GM21825 (cell line): ENCODE results near the gene ALG9.

Experiments used
- ATAC-seq: cut with Tn5 transposase; IDR thresholded peaks from one replicate; pipeline ENCODE4 v1.9.1; 2021; ENCODE audit warnings: mild to moderate bottlenecking, moderate library complexity; ENCODE audit not compliant: unreplicated experiment

ALG9 gene

DNA sequence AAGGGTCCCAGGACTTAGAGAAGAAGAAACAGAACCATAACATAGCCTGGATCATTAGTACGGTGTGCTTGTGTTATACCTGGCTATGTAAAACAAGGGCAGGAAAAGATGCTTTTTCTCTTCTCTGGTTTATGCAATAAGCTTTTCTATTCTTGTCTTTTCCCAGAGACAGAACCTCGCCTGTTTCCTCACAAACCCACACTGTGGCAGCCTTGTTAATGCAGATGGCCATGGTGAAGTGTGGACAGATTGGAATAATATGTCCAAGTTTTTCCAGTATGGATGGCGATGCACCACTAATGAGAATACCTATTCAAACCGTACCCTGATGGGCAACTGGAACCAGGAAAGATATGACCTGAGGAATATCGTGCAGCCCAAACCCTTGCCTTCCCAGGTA lies 10.8 kb upstream of the ALG9 start:
- no peak for ATAC-seq

DNA sequence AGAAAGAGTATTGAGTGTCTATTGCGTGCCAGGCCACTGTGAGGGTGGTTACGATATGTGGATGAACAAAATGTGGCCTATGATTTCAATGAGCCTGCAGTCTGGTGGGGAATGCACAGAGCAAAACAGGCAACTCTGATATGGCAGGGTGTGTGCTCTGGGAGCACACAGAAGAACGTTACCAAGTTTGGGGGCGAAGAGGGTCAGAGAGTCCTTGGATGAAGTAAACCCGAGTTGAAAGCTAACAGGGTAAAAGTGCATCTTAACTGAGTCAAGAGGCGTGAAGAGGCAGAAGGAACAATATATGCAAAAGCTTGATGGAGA lies 8.2 kb upstream of the ALG9 start:
- peak; percentile 2 for ATAC-seq

DNA sequence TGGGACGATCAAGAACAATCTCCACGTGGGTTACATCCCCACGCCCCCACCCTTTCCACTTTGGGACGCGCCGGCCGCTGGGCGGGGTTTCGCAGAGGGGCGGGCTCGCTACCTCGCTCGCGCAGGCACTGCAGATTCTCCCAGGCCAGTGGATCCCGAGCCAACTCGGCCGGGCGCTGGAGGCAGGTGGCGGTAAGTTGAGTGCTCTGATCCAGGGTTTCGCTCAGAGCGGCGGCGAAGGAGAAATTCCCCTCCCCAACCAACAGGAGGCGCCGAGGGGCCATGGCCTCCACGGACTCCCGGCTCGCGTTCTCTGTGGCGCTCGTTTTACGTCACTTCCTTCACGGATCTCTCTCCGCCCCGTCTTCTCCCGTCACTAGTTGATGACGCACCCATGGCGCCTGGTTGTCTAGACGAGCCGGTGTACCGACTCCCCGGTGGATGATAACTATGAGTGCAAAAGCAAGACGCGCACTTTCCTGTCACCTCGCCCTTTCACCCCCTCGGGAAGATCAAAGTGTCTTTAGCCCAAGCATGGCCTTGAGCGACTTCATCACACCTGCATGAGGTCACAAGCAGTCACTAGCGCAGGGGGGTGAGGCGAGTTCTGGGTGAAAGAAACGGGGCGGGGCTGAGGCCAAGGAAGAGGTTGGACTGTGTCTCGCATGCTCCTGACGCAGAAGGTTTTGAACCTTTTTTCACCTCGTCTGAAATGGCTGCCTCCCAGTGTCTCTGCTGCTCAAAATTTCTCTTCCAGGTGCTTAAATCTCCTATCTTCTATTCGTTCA lies 7.7 kb upstream of the ALG9 start, which contains the start of the genes CFAP68 and FDXACB1:
Gene CFAP68, plus strand, starts transcription at position 693 of the 788 bp plus-strand sequence. Its CDS starts 20 bp downstream, at position 713.
Gene FDXACB1, minus strand, starts transcription at position 317 of the 788 bp plus-strand sequence. Its CDS starts 33 bp downstream, at position 284.
- peak; percentile 78 for ATAC-seq

DNA sequence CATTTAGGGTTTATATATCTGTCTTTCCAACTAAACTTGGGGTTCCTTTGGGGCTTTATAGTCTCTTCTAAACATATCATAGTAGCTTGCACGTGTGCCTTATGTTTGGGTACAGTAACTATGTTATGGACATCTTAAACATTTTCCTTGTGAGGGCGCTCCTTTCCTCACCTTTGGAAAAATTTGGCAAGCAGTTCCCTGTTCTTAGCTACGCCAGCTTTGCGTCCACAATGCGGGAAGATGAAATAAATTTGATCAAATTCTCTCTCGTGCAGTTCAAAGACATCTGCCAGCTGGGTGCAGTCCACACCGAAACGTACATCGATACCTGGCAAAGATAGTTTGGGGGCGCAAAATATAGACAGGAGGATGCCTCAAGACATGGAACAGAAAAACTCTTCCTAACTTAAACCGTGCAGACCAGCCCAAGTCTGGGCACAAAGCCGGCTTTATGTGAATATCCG lies 7.0 kb upstream of the ALG9 start:
- peak; percentile 11 for ATAC-seq

DNA sequence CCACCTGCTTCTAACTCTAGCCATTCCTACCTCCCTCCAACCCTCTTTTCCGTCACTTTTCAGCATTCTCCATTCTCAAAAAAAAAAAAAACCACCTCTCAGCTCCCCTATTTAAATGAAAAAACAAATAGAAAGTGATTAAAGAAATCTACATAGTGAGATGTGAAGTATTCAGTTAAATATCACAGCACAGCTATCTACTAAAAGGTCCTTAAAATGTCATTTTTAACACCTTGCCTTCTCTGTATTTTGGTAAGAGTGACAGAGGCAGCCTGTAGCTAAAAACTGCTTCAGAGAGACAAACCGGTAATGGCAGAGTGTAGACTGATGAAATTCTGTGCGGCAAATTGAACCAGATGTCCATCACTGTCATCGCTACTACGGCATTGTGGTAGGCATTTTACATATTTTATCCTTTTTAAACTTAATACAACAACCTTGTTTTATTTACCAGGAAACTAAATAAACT lies 346 bp upstream of the ALG9 start:
- no peak for ATAC-seq

DNA sequence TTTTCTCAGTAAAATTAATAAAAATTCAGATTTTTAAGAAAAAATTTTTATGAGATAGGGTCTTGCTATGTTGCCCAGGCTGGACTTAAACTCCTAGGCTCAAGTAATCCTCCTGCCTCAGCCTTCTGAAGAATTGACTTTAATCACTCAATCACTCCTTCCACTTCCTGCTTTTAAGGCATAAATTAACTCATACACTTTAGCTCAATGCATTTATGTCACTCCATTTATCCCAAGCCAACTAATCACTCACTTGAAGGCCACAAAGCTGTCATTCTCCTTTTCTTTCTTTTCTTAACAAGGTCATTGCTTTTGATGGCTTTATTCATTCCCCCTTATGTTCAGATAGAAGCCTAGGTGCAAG lies 877 bp downstream of the ALG9 start:
- ATAC-seq: peak; percentile 14

DNA sequence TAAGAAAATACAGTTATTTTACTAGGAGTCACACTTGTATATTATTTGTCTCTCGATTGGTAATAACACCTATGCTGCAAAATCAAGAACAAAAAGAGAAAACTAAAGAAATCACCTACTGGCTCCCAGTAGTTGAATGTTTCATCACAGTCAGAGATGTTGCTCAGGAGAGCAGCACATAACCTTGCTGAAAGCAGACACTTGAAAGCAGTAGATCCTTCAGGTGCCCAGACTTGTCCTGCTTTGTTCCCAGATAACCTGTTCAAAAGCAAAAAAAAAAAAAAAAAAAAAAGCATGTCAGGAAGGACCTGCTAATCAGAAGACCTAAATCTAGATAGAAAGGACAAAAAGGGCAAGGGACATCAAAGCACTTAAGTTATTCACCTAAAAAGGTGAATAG lies 1.3 kb downstream of the ALG9 start:
- ATAC-seq: no peak

DNA sequence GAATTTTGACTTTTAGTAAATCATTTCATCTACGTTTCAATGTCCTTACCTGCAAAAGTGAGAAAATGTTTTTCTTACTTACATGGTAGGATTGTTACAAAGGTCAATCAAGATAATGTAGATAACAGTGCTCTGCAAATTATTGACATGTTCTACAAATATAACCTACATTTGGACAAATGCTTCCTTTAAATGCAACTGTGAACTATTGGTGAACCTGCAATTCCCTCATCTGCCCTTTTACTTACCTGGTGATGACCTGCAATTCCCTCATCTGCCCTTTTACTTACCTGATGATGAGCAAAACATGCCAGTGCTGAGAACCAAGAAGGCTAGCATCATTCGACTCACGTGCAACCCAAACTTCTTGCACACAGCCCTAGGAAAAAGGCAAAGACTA lies 11.1 kb downstream of the ALG9 start:
- ATAC-seq: no peak

DNA sequence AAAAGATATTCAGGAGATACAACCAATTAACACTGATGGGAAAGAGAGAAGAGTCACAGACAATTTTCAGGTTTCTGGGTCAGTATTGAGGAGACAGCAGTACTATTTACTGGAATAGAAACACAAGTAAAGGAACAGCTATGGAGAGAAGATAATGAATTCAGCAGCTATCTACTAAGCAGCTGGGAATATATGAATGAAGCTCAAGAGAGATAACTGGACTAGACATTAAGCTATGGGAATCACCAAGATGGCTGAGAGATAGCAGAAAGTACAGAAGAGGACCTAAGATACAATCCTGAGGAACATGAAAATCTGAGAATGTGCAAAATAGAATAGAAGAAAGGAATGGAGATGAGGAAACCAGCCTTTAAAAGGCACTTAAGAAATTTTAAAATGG lies 15.9 kb downstream of the ALG9 start:
- no peak for ATAC-seq

DNA sequence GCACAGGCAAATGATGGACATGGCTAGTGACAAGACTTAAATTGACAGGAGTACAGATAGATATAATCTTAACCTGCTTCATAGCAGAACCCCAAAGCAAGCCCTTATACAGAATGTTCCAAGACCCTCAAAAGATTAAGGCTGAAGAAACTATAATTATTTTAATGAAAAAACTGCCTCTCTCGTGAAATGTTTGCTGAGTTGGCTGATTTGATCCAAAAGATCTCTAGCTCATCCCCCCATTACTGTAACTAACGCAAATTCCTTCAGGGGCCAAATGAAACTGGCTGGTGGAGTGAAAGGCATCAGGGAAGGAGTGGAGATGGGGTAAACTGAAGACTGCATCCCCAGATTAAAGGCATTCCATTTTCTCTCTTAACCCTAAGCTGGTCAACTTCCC lies 19.3 kb downstream of the ALG9 start:
- no peak for ATAC-seq

DNA sequence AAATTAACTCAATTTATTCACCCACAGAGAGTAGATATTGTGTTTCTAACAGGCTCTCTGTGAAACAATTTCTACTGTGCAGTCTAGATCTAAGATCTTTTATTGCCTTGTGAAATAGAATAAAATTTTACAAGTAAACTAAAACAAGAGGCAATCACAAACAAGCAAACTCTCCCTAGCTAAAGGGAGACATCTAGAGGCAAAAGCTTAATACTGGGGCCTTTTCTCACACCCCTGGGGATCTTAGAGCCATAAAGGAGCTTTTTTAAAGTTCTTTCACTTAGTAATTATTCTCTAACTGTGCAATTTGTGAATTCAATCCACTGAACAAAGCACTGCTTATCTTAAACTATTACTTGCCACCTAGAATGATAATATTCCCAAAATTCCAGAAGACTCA lies 19.7 kb downstream of the ALG9 start:
- no peak for ATAC-seq

DNA sequence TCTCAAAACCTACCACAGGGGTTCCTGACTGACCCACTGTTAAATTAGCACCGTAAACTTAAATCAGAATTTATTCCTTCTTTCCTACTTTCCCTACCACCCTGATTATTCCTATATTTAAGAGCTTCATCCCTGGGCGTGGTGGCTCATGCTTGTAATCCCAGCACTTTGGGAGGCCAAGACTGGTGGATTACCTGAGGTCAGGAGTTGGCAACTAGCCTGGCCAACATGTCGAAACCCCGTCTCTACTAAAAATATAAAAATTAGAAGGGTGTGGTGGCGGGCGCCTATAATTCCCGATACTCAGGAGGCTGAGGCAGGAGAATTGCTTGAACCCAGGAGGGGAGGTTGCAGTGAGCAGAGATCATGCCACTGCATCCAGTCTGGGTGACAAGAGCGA lies 20.3 kb downstream of the ALG9 start:
- ATAC-seq: no peak

DNA sequence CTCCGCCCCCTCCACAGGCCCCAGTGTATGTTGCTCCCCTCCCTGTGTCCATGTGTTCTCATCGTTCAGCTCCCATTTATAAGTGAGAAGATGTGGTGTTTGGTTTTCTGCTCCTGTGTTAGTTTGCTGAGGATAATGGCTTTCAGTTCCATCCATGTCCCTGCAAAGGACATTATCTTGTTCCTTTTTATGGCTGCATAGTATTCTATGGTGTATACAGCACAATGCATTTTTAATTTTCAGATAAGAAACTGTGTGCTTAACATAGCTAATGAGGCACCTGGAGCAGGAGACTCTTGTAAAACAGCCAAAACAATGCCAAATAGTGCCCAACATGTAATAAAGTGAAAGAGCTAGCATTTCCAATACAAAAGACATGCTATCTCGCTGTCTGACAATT lies 21.8 kb downstream of the ALG9 start:
- ATAC-seq: no peak

DNA sequence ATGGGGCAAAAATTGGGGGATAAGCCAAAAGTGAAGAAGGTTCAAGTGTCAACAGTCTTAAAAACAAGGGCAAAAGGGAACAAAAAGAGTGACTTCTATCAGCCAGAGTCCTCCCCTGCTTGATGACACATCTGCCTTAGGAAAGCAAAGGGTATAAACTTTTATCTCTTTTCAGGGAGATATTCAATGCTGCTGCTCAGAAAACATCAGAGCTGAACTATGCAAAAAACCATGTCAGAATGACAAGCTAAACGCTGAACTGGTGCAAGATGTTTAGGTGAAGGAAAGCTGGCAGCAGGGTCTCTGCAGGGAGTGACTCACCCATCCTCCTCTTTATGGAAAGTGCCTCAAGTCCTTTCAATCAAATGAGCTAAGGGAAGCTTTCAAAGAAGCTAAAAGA lies 24.7 kb downstream of the ALG9 start:
- no peak for ATAC-seq

DNA sequence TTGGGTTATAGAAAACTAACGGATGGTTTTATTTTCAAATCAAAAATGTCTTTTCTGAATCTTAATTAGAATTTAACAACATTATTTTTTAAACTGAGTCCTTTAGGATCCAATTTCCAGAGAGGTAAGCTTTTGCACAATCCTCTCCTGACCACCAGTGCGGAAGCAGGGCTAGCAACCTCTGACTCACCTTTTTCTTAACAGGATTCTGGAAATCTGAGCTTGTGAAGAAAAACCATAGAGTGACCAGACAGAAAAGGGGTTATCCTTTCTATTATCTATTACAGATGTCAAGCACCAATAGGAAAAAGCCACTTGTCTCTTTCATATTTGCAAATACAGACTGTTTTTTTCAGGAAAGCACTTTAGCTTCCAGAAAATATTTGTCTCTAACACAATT lies 25.3 kb downstream of the ALG9 start:
- no peak for ATAC-seq

DNA sequence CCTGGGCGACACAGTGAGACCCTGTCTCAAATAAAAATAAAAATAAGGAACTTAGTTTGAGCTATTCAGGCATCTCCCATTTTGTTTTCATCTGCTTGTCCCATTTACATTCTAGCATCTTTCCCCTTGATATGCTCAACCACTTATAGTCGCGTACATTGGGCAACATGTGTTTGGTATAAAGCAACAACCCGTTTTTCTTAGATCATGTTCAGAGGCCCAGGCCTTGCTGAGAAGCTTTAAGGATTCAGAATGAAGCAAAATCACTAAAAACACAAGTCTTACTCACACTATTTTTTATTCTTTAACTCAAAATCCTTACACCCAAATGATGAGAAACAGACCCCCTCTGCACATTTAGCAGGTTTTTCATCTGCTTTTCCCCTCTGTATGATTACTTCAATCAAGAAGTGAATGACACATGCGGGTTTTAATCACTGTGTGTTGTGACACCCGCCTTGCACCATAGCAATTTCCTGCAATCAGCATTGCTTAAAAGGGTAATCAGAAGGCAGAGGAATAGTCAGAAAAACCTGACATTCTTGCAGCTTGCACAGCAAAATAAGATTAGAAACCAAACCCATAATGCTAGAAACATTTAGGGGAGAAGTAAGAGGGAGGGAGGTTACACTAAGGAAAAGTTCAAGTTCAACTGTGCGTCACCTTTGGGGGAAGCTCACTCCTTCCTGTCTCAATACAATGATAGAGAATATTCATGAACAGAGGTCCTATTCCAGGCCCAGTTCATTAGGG lies 25.9 kb downstream of the ALG9 start:
- no peak for ATAC-seq

DNA sequence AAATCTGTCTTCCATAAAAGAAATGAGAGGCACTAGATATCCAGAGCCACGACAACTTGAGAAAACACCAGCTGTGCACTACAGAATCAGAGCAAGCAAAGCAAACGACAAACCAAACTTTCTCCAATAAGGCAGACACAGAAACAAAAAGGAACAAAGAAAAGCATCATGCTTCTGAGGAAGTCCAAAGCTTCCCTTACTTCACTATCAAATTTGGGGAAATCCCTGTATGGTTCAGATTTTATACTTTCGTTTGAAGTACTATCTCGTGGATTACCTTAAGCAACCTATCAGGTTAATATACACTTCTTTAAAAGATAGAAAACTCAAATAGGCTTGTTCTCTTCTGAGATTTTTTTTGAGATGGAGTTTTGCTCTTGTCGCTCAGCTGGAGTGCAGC lies 27.7 kb downstream of the ALG9 start:
- ATAC-seq: no peak

DNA sequence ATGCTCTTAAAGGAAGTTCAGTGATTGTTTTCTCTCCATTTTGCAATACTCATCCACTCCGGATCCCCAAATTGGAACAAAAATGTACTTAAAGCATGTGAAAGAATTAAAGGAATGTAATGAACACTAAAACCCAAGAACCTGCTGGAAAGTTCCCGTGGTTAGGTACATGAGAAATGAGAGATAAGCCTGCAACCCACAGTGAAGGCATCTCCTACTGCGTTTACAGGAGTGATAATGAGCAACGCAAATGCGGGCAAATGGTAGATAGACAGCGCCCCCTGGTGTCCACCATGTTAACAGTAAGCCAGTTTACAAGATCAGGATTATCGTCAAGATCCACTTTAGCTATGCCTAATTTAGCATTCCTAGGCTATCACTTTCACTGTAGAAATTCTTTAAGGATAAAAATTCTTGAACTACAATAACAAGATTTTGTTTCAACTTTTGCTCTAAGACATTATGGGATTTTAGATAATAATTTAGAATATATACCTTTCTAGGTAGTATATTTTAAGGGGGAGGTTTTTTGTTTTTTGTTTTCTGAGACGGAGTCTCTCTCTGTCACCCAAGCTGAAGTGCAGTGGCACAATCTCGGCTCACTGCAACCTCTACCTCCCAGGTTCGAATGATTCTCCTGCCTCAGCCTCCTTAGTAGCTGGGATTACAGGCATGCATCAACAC lies 29.9 kb downstream of the ALG9 start:
- ATAC-seq: peak; percentile 50

DNA sequence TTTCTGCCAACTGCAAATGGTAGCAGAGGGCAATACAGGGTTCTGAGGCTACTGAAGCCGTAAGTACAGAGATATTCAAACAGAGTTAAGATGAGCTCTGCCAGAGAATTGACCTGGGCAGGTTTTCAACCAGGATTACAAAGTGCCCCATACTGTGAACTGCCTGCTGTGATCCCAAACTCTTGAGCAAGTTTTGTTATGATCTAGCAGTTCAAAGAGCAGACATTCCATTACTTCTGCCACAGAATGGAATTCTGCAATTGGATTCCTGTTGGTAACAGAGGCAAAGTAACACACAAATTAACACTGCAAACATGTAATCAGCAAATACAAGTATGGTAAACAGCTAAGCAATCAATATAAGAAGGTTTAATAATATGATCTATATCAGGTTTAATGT lies 31.2 kb downstream of the ALG9 start:
- no peak for ATAC-seq

DNA sequence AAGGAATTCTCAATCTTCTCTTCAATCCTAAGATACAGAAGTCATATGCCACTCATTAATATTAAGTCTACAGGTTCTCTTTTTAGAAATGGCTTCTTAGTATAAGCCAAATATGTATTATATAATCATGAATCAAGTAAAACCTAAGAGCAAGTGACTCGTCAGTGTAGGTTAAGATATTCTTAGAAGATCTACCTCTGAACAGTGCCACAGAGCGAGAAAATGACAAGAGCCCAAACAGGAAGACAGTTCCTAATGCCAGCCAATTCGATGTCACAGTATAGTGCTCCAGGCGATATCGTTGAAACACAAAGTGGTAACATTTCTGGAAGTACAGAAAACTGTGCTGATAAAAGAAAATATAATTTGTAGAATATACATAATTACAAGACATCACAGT lies 33.3 kb downstream of the ALG9 start:
- no peak for ATAC-seq

DNA sequence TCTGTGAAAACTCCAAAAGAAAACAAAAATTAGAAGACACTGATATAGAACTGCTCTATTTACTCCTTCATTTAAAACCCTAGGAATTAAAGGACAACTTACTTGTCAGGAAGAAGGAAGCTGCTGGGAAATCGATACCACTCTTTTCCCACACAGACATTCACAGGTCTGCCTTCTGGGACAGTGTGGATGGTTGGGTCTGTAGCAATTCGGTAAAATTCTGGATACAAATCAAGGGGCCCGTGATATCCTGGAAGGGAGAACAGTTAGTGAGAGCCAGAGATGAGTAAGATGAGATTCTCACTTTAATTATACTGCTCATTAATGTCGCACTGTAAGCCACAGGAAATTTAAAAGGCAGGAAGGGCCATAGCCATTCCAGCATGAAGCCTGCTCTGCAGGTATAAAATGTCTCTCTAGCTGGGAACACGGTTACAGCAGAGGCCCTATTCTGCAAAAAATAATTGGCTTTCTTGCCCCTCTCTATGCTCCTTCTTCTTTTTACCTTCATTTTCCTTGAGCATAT lies 34.0 kb downstream of the ALG9 start:
- no peak for ATAC-seq
